Right lobe of liver (tissue), 6 donors: ENCODE results near the gene PPP1CA. TPM values are rescaled to one million over a fixed set of nuclear protein-coding genes. Genes with fewer than 3 reads are reported as not detected.

Experiments used
- ATAC-seq, 4 donors: fragments of 200-7000 bp; cut with Tn5 transposase; one replicate each; pipeline ENCODE4 v1.9.1; 2020; ENCODE audit warnings: mild to moderate bottlenecking in 4 of 4, moderate library complexity in 4 of 4
- DNase-seq, 3 donors: peaks; one replicate each; pipeline ENCODE4 v3.0.0-alpha.2; 2020
- H3K27ac ChIP-seq, 3 donors: fragments of 200-600 bp; one replicate each; pipeline ENCODE4 v1.8.0; 2022
- H3K27me3 ChIP-seq, 2 donors: fragments of 200-600 bp; one replicate each; pipeline ENCODE4 v1.8.0; 2022
- H3K36me3 ChIP-seq, 4 donors: fragments of 200-600 bp; sonication (generic) in 1 of 4; one replicate each; pipeline versions ENCODE4 v1.5.1 to v1.8.0; 2017 to 2022; ENCODE audit warnings: control low read depth in 1 of 4
- H3K4me1 ChIP-seq, 4 donors: fragments of 200-600 bp; sonication (generic) in 1 of 4; one replicate each; pipeline versions ENCODE4 v1.5.1 to v1.8.0; 2017 to 2022; ENCODE audit warnings: control low read depth in 1 of 4
- H3K4me3 ChIP-seq, 3 donors: fragments of 200-600 bp; one replicate each; pipeline ENCODE4 v1.8.0; 2022
- H3K9me3 ChIP-seq, 4 donors: fragments of 200-600 bp; sonication (generic) in 1 of 4; one replicate each; pipeline versions ENCODE4 v1.5.1 to v1.8.0; 2017 to 2022; ENCODE audit warnings: control low read depth in 1 of 4
- CTCF ChIP-seq, 4 donors: fragments of 200-600 bp in 3 of 4; fragments of 450-650 bp in 1 of 4; IDR thresholded peaks; one replicate each; pipeline versions ENCODE4 v1.5.1 to v1.8.0; 2016 to 2022; ENCODE audit warnings: antibody characterized with exemption in 4 of 4, mild to moderate bottlenecking in 2 of 4
- POLR2A ChIP-seq: fragments of 450-650 bp; IDR thresholded peaks from one replicate; pipeline ENCODE4 v1.6.1; 2017; ENCODE audit warnings: antibody characterized with exemption, mild to moderate bottlenecking
- WGBS: methylation state at CpG from one replicate; pipeline ENCODE4 v1.1.6; 2018; ENCODE audit warnings: low coverage, low lambda C conversion rate; ENCODE audit not compliant: insufficient coverage; ENCODE audit errors: missing lambda C conversion rate; 5-methylcytosine and 5-hydroxymethylcytosine counted together
- intact Hi-C, 2 donors: fragments of 100-400 bp; cut with DNase I; formaldehyde crosslinking; loops; one replicate each; pipeline versions ENCODE4 v1.11.2 to v1.14.1; 2022
- total RNA-seq, 6 experiments: library from RNA; depleted of rRNA in 2 of 6; stranded (reverse); fragments of >200 nt in 2 of 6; fragmentation: NEBNext Ultra II Directional in 3 of 6; extraction: Animal tissue kit (Norgen Biotek cat#: 25700) in 3 of 6; gene quantifications; one replicate each; pipeline versions ENCODE4 v1.1.0 to v1.2.4, GENCODE V29; 2016 to 2023
- donor health status: DM: no; HTN: yes; CAD: no.
- donor health status: DM: no; HTN: no; CAD: no.
- donor health status: DM: no; HTN: no; CAD: no.
- donor health status: DM: no; HTN: yes; CAD: no.
- donor health status: DM: no; HTN: yes; CAD: no.

Gene PPP1CA
- total RNA-seq, 6 experiments from 2014 or later: 64.2 to 102 (median 71.1) TPM

DNA sequence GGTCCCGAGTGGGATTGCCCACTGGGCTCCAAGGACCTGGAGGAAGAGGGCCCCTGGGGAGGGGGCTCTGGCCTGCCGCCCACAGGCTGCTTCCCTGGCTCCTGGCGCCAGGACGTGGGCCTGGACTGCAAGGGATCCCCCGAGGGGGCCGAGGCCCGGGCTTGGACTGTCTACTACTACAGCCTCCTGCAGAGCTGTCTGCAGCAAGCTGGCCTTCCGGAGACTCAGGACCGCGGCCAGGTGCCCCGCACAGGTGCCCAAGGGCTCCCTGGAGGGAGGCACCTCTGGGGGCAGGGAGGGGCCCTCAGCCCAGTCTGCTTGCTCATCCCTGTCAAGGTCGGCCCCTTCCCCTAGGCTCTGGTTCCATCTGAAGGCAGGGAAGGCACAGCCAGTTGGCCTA is 15.8 kb upstream of the PPP1CA start:
- no peaks in the 10 kb centered on the region for H3K9me3 ChIP-seq
- H3K27ac ChIP-seq: no peak overlapping the region
- H3K4me3 ChIP-seq: no peak overlapping the region
- H3K27me3 ChIP-seq: no peaks in the 10 kb centered on the region
- ATAC-seq (no peak), DNase-seq (no peak)
- no peaks in the 10 kb centered on the region for H3K36me3 ChIP-seq
- intact Hi-C loops: no loop called here
- peaks cover 0 to 30% (median 11%) of the 10 kb centered on the region in 4 donors for H3K4me1 ChIP-seq
- no CpG with 5 or more reads among the region's 12 CpGs for WGBS
- TF ChIP-seq POLR2A (no peak), CTCF (IDR thresholded peaks at IDR 0.05) (no peak)

- no peaks in the 10 kb centered on the region for H3K9me3 ChIP-seq
- DNase-seq (no peak), ATAC-seq (no peak)
- H3K27ac ChIP-seq: no peak overlapping the region
- no peak for TF ChIP-seq POLR2A
- TF ChIP-seq CTCF (IDR thresholded peaks at IDR 0.05): no peak
- intact Hi-C loops: no loop called here
- H3K4me3 ChIP-seq: no peak overlapping the region
- 54% methylated on average over 5 of the region's 21 CpGs for WGBS
- H3K36me3 ChIP-seq: no peaks in the 10 kb centered on the region
- H3K4me1 ChIP-seq: peaks cover 0 to 30% (median 11%) of the 10 kb centered on the region in 4 donors
- no peaks in the 10 kb centered on the region for H3K27me3 ChIP-seq
These were observed 15.0 kb upstream of the PPP1CA start for GRCh38 chr11:67416416-67417335.

DNA sequence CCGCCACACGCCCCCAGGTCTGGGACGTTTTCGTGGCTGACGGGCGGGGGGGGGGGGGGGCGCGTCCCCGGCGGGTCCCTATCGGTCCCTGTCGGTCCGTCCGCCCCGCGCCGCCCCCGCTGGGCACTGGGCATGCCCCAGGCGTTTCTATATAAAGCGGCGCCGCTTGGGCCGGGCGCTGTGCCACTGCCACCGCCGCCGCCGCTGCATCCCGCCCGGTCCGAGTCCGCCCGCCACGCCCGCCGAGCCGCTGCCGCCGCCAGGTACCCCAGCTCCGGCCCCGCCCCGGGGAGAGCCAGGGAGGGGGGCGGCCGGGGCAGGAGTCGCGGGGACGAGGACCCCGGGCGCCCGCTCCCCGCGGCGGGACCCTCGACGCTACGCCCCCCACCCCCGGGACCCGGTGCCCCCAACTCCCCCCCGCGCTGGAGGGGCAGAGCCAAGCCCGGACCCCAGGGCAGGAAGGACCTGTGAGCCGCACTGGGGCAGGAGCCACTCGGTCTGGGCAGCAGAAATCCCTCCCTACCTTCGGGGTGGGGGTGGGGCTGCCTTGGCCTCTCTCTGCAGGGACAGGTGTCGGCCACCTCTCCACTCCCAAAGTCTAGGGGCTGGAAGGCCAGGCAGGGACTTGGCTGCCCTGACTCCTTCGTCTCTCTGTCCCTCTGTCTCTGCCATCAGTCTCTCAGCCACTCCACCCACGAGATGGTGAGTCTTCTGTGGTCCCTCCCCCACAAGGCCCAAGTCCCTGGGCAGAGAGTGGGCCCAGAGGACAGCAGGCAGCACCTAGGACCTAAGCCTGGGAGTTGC is 14.0 kb upstream of the PPP1CA start, which contains the start of gene CARNS1:
CARNS1 (plus strand) TSS at position 178 of the 804 bp plus-strand sequence; CDS start at position 700, 522 bp downstream.
- Histone ChIP-seq H3K4me1 (peaks cover 0 to 30% (median 11%) of the 10 kb centered on the region in 4 donors), H3K36me3 (no peaks in the 10 kb centered on the region), H3K27ac (no peak within 1 kb of the TSS), H3K27me3 (no peaks in the 10 kb centered on the region), H3K4me3 (no peak within 1 kb of the TSS), H3K9me3 (no peaks in the 10 kb centered on the region)
- no peak for DNase-seq
- 0% methylated on average over 3 of the region's 67 CpGs for WGBS
- ATAC-seq: no peak
- TF ChIP-seq CTCF (IDR thresholded peaks at IDR 0.05) (no peak), POLR2A (no peak)
- intact Hi-C loops: no loop called here

DNA sequence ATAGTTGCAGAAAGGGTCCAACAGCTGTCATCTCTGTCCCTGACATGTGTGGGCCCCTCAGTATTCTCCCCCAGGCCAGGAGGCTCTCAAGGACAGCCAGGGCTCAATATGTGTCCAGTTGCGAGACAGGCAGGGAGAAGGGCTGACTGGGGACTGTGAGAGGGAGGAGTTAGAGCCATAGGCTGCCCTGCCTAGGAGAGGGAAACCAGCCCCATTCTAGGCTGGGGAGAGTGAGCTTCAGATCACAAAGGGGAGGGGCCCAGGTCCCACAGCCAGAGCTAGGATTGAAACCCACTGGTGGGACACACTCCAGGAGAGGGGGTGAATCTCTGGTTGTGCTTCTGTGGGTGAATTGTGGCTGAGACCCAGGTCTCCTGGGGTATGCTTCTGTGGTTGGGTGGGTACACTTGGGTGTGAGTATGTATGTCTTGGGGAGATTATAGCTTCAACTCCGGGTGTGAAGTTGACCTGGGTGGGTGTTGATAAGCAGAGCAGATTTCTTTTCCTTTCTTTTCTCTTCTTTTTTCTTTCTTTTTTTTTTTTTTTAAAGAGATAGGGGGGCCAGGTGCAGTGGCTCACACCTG is 11.7 kb upstream of the PPP1CA start:
- Histone ChIP-seq H3K9me3 (no peaks in the 10 kb centered on the region), H3K36me3 (no peaks in the 10 kb centered on the region), H3K4me3 (no peak overlapping the region), H3K27ac (no peak overlapping the region), H3K27me3 (no peaks in the 10 kb centered on the region), H3K4me1 (peaks cover 0 to 9% (median under 1%) of the 10 kb centered on the region in 4 donors)
- no peak for TF ChIP-seq POLR2A
- TF ChIP-seq CTCF (IDR thresholded peaks at IDR 0.05): no peak
- intact Hi-C loops: no loop called here
- ATAC-seq: no peak
- no peak for DNase-seq
- WGBS: 58% methylated on average over 2 of the region's 2 CpGs
